Activated CD4-positive, CD25-positive, alpha-beta regulatory T cell treated with anti-CD3 and anti-CD28 coated beads, Interleukin-2, amount 50 U/mL, for 24 hours (primary cell): ENCODE data around the gene FAM13B.
A peak's percentile ranks its signal among the peaks of the same experiment; 100 is the strongest.
"Not testable (repeated sequence)": the region's sequence is repeated elsewhere in the genome, so short reads cannot be mapped to it uniquely, and the experiment has no call there.

ENCODE experiments used
- ATAC-seq, 2 donors: fragments of 150-1000 bp; cut with Tn5 transposase; one replicate each; pipeline ENCODE4 v1.10.0; 2021; ENCODE audit warnings: mild to moderate bottlenecking in 1 of 2, moderate library complexity in 1 of 2

The FAM13B gene

DNA sequence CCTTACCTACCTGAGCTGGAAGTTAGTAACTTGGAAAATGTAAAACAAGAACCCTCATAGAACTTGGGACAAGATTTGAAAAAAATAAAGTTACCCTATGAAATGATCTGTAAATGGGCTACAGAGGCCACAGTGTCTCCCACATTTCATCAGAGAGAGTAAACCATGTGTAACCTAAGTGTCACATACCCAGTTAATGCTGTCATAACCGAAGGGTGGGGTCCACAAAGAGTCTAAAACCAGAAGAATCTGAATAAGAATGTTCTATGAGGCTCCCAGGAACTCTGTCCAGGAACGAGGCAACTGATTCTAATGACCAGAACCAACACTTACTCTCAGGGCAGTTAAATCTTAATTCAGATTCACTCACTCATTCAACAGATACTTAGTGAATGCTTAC, 1.0 kb upstream of the FAM13B start:
- ATAC-seq = no peak

DNA sequence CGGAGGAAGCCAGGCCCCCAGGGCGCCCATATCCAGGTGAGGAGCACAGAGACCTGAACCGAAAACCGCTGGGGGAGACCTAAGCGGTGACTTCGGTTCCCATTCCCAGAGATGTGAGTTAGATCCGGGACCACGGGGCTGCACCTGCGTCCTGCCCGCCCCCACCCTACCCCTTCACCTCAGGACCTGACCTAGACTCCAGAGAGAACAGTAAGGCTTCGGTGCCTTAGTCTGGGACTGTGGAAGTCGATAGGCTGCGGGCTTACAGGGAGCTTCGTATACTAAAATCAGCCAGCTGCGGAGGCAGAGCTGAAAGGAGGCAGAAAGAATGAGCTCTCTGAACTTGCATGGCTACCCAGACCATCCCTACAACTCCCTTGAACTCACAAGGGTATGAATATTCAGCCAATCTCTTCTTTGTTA, 518 bp upstream of the FAM13B start:
- no peak for ATAC-seq

- ATAC-seq = peak; percentile 30 to 31
These were observed 779 bp downstream of the FAM13B start for GRCh38 chr5:138032028-138032571.

- no peak for ATAC-seq
These were observed 2.9 kb downstream of the FAM13B start for GRCh38 chr5:138029944-138030343.

DNA sequence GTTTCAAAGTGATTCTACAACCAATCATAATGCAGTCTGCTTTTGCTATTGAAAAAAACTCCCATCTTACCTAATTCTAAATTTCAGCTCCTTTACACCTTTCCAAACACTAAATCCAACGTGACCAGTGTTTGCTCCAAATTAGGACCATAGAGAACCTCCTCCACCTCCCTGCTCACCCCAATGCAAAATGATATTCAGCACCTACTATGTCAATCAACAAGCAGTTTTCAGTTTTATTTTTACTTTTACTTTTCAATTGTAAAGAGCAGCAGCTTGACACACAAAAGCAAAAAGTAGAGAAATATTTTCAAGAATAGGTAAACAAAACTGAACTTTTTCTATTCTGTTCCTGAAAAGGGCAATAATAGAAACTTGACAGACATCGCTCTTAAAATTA, 3.4 kb downstream of the FAM13B start:
- ATAC-seq = no peak

DNA sequence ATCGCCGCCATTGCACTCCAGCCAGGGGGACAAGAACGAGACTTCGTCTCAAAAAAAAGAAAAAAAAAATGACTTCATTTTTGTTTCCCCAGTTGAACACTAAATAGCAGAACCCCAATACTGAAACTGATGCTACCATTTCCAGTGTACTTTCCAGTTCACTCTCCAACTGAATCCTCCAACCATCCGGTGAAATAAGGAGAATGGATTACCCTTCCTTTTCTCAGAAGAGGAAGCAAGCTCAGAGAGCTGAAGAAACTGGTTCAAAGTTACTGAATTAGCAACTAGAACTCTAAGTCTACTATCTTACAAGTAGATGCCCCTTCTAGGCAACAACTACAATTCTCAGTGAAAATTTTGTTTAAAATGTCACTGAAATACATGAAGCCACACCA, 3.9 kb downstream of the FAM13B start:
- no peak for ATAC-seq

GRCh38 chr5:138028262-138028970, 4.5 kb downstream of the FAM13B start:
- not testable (repeated sequence) for ATAC-seq

- not testable (repeated sequence) for ATAC-seq
These were observed 6.1 kb downstream of the FAM13B start for GRCh38 chr5:138026793-138027192.

DNA sequence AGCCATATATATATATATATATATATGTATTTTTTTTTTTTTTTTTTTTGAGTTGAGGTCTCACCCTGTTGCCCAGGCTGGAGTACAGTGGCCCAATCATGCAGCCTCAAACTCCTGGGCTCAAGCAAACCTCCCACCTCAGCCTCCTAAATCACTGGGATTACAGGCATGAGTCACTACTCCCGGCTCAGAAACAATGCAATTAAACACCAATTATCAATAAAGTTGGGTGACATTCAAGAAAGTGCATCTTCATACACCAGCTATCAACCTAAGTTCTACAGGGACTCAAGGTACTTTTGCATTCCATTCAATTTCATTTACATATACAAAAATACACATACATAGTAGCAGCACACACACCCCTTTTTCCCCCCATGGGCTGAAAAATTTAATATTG, 7.6 kb downstream of the FAM13B start:
- no peak for ATAC-seq

GRCh38 chr5:138024117-138024516, 8.8 kb downstream of the FAM13B start:
- ATAC-seq = no peak

DNA sequence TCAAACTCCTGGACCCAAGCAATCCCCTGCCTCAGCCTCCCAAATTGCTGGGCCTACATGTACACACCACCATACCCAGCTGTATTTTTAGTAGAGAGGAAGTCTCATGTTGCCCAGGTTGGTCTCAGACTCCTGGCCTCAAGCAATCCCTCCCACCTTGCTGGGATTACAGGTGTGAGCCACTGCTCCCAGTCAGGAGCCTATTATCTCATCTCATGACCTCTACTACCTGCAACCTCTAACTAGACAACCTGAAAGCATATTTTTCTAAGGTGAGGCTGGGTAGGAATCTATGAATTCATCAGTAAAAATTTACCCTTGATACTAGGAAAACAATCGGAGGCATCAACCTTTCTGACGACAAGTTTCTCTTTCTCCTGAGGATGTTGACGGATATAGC, 10.0 kb downstream of the FAM13B start:
- no peak for ATAC-seq

DNA sequence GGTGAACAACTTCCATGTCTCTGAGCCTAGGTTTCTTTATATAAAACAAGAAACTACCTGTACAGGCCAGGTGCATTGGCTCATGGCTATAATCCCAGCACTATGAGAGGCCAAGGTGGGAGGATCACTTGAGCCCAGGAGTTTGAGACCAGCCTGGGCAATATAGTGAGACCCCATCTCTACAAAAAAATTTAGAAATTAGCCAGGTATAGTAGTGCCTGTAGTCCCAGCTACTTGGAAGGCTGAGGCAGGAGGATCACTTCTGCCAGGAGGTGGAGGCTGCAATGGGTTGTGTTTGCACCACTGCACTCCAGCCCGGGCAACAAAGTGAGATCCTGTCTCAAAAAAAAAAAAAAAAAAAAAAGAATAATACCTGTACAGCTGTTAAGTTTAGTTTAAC, 11.1 kb downstream of the FAM13B start:
- ATAC-seq = no peak

DNA sequence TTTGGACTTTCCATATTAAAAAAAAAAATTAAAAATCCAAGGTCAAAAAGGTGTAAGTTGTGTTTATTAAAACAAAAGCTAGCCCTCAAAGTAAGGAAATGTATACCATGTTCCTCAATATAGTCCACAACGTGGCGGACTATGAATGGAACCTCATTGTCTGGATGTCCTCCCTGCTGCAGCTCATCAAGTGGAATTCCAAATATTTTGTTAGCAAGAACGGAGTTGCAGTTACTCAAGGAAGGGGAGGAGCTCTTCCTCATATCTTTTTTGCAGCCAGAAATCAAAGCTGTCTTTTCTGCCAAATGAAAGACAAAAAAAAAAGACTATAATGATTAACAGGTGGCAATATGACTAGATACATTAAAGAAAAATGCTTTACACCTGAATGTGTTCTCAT, 14.0 kb downstream of the FAM13B start:
- ATAC-seq = no peak

DNA sequence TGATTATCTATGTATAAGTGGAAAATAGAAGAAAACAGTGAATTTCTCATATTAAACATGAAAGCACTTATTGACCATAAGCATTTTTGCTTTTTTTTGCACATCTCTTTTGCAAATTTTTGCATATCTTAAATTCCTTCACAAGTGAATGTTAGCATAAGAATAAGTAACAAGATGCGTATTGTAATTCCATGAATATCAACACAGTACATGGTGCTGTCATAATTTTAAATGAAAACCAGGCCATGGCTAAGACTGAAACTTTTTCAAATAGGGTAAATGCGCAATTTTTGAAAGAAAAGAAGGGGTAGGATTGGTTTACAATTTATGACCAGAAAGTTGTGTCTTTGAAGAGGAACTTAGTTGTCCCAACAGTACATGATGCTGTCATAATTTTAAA, 17.0 kb downstream of the FAM13B start:
- no peak for ATAC-seq

DNA sequence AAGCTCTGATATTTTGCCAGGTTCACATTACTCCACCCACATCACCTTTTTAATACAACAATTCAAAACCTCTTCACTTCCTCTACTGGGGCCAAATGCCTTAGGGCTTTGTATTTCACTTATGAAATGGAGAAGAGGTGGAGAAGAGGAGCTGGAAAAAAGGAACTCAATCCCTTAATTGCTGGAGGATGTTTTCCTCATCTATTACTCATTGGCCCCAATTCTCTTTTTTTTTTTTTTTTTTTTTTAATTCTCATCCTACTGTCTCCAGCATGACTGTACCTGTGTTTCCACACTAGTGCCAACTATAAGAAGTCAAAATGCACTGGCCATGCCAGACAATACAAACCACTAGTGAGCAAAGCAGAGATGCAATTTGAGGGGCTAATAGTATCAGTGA, 20.9 kb downstream of the FAM13B start:
- ATAC-seq = no peak

DNA sequence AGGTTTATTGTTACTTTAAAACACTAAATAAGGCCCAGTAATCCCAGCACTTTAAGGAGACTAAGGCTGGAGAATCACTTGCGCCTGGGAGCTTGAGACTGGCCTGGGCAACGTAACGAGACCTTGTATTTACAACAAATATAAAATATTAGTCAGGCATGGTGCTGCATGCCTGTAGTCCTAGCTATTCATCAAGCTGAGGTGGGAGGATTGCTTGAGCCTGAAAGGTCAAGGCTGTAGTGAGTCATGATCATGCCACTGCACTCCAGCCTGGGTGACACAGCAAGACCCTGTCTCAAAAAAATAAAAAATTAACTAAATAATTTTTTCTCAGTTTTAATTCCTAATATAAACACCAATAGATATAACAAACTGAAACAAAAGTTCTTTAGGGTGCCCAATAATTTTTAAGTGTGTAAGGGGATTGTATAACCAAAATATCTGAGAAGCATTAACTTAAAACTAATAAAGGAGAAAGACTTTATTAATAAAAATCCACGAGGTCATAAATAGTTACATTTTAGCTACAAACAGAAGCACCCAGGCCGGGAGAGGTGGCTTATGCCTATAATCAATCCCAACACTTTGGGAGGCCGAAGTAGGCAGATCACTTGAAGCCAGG, 32.7 kb downstream of the FAM13B start:
- ATAC-seq = no peak

DNA sequence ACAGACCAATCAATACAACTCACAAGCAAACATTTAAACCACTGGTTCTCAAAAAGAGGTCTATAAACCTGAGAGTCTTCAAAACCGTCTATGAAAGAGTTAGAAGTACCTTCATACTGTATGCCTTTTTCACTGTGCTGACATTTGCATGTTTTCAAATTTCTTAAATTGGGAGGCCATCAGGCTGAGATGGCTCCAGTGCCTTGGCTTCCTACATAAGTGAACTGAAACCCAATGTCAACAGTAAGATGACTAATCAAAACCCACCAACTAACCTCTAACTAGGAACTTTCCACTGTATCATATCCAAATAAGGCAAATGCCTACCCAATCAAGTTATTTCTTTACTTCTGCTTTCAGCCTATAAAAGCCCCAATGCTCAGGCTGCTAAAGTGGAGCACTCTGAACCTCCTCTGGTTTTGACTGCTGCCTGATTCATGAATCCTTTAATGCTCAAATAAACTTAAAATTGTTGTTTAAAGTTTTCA, 35.1 kb downstream of the FAM13B start:
- peak; percentile 85 to 94 for ATAC-seq

DNA sequence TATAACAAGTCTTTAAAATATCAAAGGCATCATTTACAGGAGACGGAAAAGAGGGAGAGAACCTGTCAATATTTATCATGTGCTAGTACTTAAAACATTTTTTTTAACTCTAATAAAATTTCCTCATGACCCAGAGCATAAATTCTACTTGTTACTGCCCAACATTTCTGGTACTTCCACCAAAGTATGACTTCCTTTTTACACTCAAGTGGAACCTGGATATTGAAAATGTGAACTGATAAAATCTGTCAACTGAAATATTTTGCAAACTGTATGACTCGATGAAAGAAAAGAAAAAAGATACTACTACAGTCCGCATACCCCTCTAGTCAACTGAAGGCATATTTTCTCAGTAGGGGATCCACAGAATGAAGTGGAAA, 37.1 kb downstream of the FAM13B start:
- no peak for ATAC-seq

DNA sequence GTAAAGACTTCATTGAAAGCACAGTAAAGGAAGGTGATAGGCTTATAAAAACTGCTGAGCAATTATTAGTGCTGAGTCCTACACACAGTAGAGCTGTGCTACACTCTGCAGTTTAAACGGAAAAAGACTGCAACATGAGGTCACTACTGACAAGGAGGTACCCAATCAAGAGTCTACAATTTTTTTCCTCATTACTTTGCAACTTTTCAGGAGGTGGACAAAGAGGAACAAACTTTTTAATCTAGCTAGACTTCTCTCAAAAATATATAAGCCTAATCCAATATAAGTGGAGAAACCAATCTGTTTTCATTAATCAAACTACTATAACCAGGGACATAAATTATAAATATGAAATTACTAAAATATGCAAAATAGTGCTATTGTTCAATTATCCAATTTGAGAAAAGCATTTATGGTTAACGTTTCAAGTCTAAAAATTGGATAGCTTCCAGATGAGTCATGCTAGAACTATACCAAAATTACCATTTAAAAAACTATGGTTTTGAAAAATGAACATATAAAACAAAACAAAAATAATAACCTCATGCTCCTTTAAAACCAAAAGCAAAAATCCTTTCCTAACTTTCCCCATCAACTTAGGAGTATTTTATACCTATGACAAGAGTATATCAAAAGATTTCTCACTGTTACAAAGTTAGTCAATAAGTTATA, 37.7 kb downstream of the FAM13B start:
- no peak for ATAC-seq

GRCh38 chr5:137994556-137994955, 38.3 kb downstream of the FAM13B start:
- ATAC-seq = no peak

DNA sequence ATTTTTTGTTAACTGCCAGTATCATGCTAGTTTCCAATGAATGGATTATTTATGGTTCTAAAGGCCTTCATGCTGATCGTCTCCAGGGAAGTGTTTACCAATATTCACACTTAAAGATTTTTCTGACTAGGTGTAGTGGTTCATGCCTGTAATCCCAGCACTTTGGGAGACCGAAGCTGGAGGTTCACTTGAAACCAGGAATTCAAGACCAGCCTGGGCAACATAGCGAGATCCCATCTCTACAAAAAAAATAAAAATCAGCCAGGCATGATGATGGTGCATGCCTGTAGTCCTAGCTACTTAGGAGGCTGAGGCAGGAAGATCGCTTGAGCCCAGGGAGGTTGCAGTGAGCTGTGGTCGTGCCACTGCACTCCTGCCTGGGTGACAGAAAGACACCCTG, 43.5 kb downstream of the FAM13B start:
- no peak for ATAC-seq

- ATAC-seq = no peak
These were observed 57.7 kb downstream of the FAM13B start for GRCh38 chr5:137975208-137975607.

GRCh38 chr5:137970384-137970783, 62.5 kb downstream of the FAM13B start:
- ATAC-seq = not testable (repeated sequence)

- ATAC-seq = no peak
These were observed 72.1 kb downstream of the FAM13B start for GRCh38 chr5:137960819-137961218.
